Neural cell (in vitro differentiated cells): ENCODE results near the gene IST1. TPM values are rescaled to one million over a fixed set of nuclear protein-coding genes. Genes with fewer than 3 reads are reported as not detected.

Experiments
- H2AFZ ChIP-seq: fragments of 200-600, 300-800 bp; sonication (generic), shearing (Covaris generic); 2 replicates; pipeline ENCODE4 v1.6.0; 2014; ENCODE audit warnings: low read depth, mild to moderate bottlenecking, antibody characterized with exemption, low read length, moderate library complexity
- H3F3A ChIP-seq: fragments of 200-600 bp; shearing (Covaris generic); 2 replicates; pipeline ENCODE4 v1.6.1; 2016; ENCODE audit warnings: mild to moderate bottlenecking, moderate library complexity, mixed read lengths, antibody characterized with exemption, low read length; ENCODE audit not compliant: insufficient read depth, poor library complexity, severe bottlenecking
- H3K27ac ChIP-seq: fragments of 200-600, 300-800 bp; sonication (generic), shearing (Covaris generic); 2 replicates; pipeline ENCODE4 v1.5.1; 2014; ENCODE audit warnings: mild to moderate bottlenecking, low read length, moderate library complexity
- H3K27me3 ChIP-seq: fragments of 300-800, 200-600 bp; sonication (generic), shearing (Covaris generic); 2 replicates; pipeline ENCODE4 v1.6.0; 2014; ENCODE audit warnings: mild to moderate bottlenecking, low read depth, low read length, moderate library complexity; ENCODE audit not compliant: insufficient read depth
- H3K36me3 ChIP-seq: fragments of 300-800, 200-600 bp; sonication (generic), shearing (Covaris generic); 2 replicates; pipeline ENCODE4 v1.5.1; 2014; ENCODE audit warnings: mild to moderate bottlenecking, antibody characterized with exemption, low read length, moderate library complexity; ENCODE audit not compliant: insufficient read depth
- H3K4me2 ChIP-seq: fragments of 300-800, 200-600 bp; sonication (generic), shearing (Covaris generic); 2 replicates; pipeline ENCODE4 v1.6.0; 2014; ENCODE audit warnings: mild to moderate bottlenecking, low read length
- H3K4me3 ChIP-seq: fragments of 300-800, 200-600 bp; sonication (generic), shearing (Covaris generic); 2 replicates; pipeline ENCODE4 v1.5.1; 2014; ENCODE audit warnings: mild to moderate bottlenecking, low read length, moderate library complexity
- H3K79me2 ChIP-seq: fragments of 200-600 bp; shearing (Covaris generic); replicated peaks from 2 replicates; pipeline ENCODE4 v1.6.0; 2014; ENCODE audit warnings: mild to moderate bottlenecking, low read length, moderate library complexity; ENCODE audit not compliant: insufficient read depth
- H3K9ac ChIP-seq: fragments of 300-800, 200-600 bp; sonication (generic), shearing (Covaris generic); 2 replicates; pipeline ENCODE4 v1.6.1; 2016; ENCODE audit warnings: mild to moderate bottlenecking, low read length, mixed read lengths
- H3K9me2 ChIP-seq: fragments of 200-600 bp; shearing (Covaris generic); 2 replicates; pipeline ENCODE4 v1.6.1; 2016; ENCODE audit warnings: mild to moderate bottlenecking, low read length, mixed read lengths; ENCODE audit not compliant: insufficient read depth
- H3K9me3 ChIP-seq: fragments of 200-600, 300-800 bp; sonication (generic), shearing (Covaris generic); 2 replicates; pipeline ENCODE4 v1.6.1; 2016; ENCODE audit warnings: mild to moderate bottlenecking, mixed run types, low read length, moderate library complexity, mixed read lengths
- H4K20me1 ChIP-seq: fragments of 200-600 bp; shearing (Covaris generic); 2 replicates; pipeline ENCODE4 v1.6.1; 2016; ENCODE audit warnings: mild to moderate bottlenecking, mixed run types; ENCODE audit not compliant: insufficient read depth
- CTCF ChIP-seq: fragments of 450-650 bp; IDR thresholded peaks from 2 replicates; pipeline ENCODE4 v1.5.1; 2014; ENCODE audit warnings: antibody characterized with exemption, mild to moderate bottlenecking, moderate library complexity; ENCODE audit not compliant: poor library complexity, severe bottlenecking
- EP300 ChIP-seq: fragments of 450-650 bp; conservative IDR thresholded peaks from 2 replicates; pipeline ENCODE4 v1.6.1; 2014; ENCODE audit warnings: antibody characterized with exemption, mild to moderate bottlenecking, moderate library complexity; ENCODE audit not compliant: poor library complexity, severe bottlenecking
- EZH2 ChIP-seq: fragments of 200-600, 300-800 bp; shearing (Covaris generic), sonication (generic); IDR thresholded peaks from 2 replicates; pipeline ENCODE4 v1.6.1; 2014; ENCODE audit warnings: antibody characterized with exemption, low read length, borderline replicate concordance, mild to moderate bottlenecking; ENCODE audit not compliant: insufficient read depth, poor library complexity, severe bottlenecking
- MXI1 ChIP-seq: fragments of 450-650 bp; conservative IDR thresholded peaks from 2 replicates; pipeline ENCODE4 v1.6.1; 2014; ENCODE audit warnings: antibody characterized with exemption, mild to moderate bottlenecking; ENCODE audit not compliant: poor library complexity, severe bottlenecking
- POLR2AphosphoS5 ChIP-seq: IDR thresholded peaks from 2 replicates; pipeline ENCODE4 v1.6.1; 2012
- RAD21 ChIP-seq: fragments of 450-650 bp; conservative IDR thresholded peaks from 2 replicates; pipeline ENCODE4 v1.6.1; 2014; ENCODE audit warnings: antibody characterized with exemption, mild to moderate bottlenecking, moderate library complexity
- REST ChIP-seq: IDR thresholded peaks from 2 replicates; pipeline ENCODE4 v1.6.1; 2012; ENCODE audit warnings: borderline replicate concordance
- SMC3 ChIP-seq: fragments of 450-650 bp; conservative IDR thresholded peaks from 2 replicates; pipeline ENCODE4 v1.6.1; 2014; ENCODE audit warnings: antibody characterized with exemption, mild to moderate bottlenecking, moderate library complexity; ENCODE audit not compliant: poor library complexity
- TAF1 ChIP-seq: IDR thresholded peaks from 2 replicates; pipeline ENCODE4 v1.6.1; 2012; ENCODE audit warnings: low read depth
- polyA plus RNA-seq: library from polyadenylated mRNA; depleted of rRNA; stranded (reverse); fragments of >200 nt; gene quantifications from 2 replicates; pipeline ENCODE4 v1.2.3, GENCODE V29; 2014

Gene IST1
- polyA plus RNA-seq, 1 donor from 2014 or later, result 389 TPM

- H3K9ac ChIP-seq, result no peak overlapping the region
- H3F3A ChIP-seq, result no peaks in the 10 kb centered on the region
- H3K27me3 ChIP-seq, result no peaks in the 10 kb centered on the region
- H3K9me2 ChIP-seq, result no peaks in the 10 kb centered on the region
- no peak for TF ChIP-seq MXI1
- no peak for TF ChIP-seq RAD21
- TF ChIP-seq POLR2AphosphoS5, result no peak
- no peak for TF ChIP-seq SMC3
- TF ChIP-seq REST, result no peak
- no peak for TF ChIP-seq TAF1
- no peak for TF ChIP-seq EP300
- no peak for TF ChIP-seq CTCF
- TF ChIP-seq EZH2, result no peak
- H2AFZ ChIP-seq, result no peak overlapping the region
- H3K4me3 ChIP-seq, result no peak overlapping the region
- H4K20me1 ChIP-seq, result no peaks in the 10 kb centered on the region
- H3K36me3 ChIP-seq, result no peaks in the 10 kb centered on the region
- peaks cover 12% of the 10 kb centered on the region for H3K79me2 ChIP-seq
- no peak overlapping the region for H3K4me2 ChIP-seq
- H3K9me3 ChIP-seq, result no peaks in the 10 kb centered on the region
- H3K27ac ChIP-seq, result no peak overlapping the region
Measured at GRCh38 chr16:71933913-71934695, 38.8 kb downstream of the IST1 start.

- Histone ChIP-seq H3K4me2 (no peak overlapping the region), H2AFZ (no peak overlapping the region), H3F3A (no peaks in the 10 kb centered on the region), H3K79me2 (no peaks in the 10 kb centered on the region), H3K9me2 (no peaks in the 10 kb centered on the region), H3K4me3 (no peak overlapping the region), H3K27me3 (no peaks in the 10 kb centered on the region), H4K20me1 (no peaks in the 10 kb centered on the region), H3K9ac (no peak overlapping the region), H3K27ac (no peak overlapping the region), H3K9me3 (no peaks in the 10 kb centered on the region), H3K36me3 (no peaks in the 10 kb centered on the region)
- no peak for TF ChIP-seq RAD21
- TF ChIP-seq SMC3, result no peak
- no peak for TF ChIP-seq CTCF
- no peak for TF ChIP-seq EZH2
- no peak for TF ChIP-seq POLR2AphosphoS5
- TF ChIP-seq MXI1, result no peak
- TF ChIP-seq REST, result no peak
- no peak for TF ChIP-seq EP300
- no peak for TF ChIP-seq TAF1
Measured at GRCh38 chr16:71937868-71938510, 42.7 kb downstream of the IST1 start.
